Measurements from ENCODE around the gene SNX33. TPM values are rescaled to one million over a fixed set of nuclear protein-coding genes. Genes with fewer than 3 reads are reported as not detected.

The SNX33 gene
- total RNA-seq, 1 experiment from 2014 or later = 16.8 TPM

DNA sequence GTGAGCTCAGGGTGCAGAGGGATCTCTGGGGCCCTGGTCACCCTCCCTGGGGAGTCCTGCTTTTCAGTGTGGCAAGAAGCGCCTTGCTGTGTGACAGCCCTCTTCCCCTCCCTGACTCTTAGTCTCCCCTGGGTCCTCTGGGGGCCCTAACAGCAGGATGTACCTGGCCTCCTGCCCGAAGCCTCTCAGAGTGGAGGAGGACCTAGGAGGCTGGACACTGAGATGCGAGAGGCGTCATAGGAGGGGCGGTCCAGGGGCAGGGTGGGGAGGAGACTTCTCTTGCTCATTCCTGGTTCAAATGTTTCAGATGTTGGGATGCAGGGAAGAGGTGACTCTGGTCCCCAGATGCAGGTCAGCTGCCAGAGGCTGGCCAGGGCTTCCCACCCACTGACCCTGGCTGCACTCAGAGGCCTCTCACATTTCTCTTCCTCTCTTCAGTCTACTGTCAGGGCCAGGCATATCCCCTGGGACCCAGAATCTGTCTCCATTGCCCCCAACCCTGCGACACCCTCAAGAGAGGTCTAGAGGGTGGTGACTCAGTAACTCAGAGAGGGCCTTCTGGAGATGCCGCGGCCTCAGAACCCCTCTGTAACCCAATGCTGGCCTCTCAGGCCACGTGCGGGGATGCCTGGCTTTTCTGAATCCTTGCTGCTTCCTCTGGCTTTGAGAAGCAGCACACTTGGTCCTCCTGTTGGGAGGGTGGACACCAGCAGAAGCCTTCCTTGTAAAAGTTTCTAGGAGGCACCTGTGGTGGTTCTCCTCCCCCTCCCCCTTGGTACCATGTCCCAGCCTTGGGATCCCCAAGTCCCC, 25.9 kb downstream of the SNX33 start:
- CTCF ChIA-PET = no interaction called here
- no peaks in the 10 kb centered on the region for H3F3A ChIP-seq (ENCODE audit: low read length, unreplicated experiment)
- no peaks in the 10 kb centered on the region for H3K79me2 ChIP-seq (ENCODE audit: low read length)
- no peak overlapping the region for H3K4me3 ChIP-seq (ENCODE audit: low read length)
- no peak overlapping the region for H3K27ac ChIP-seq (ENCODE audit: low read length)
- H3K9me2 ChIP-seq (replicated peaks; ENCODE audit: low read length) = no peaks in the 10 kb centered on the region
- POLR2A ChIA-PET (ENCODE audit: unreplicated experiment) = no interaction called here
- no peak overlapping the region for H3K9ac ChIP-seq (ENCODE audit: low read length)
- ATAC-seq (no peak), DNase-seq (no peak)
- no TSS peak for BruUV-seq (replicated peaks)
- no peaks in the 10 kb centered on the region for H3K9me3 ChIP-seq (ENCODE audit: low read length)
- peaks cover 25% of the 10 kb centered on the region for H3K4me1 ChIP-seq (ENCODE audit: insufficient read depth, low read length)
- H3K4me2 ChIP-seq (ENCODE audit: low read length) = no peak overlapping the region
- no peaks in the 10 kb centered on the region for H3K27me3 ChIP-seq (ENCODE audit: low read length)
- no peaks in the 10 kb centered on the region for H3K36me3 ChIP-seq (ENCODE audit: low read depth, low read length)
- intact Hi-C loops (cut with micrococcal nuclease) = no loop called here
- no peak overlapping the region for H2AFZ ChIP-seq (ENCODE audit: low read length)
- no peaks in the 10 kb centered on the region for H4K20me1 ChIP-seq (ENCODE audit: low read length)
- no peak for TF ChIP-seq EZH2 (IDR thresholded peaks at IDR 0.05; ENCODE audit: low read length, unreplicated experiment)
- TF ChIP-seq EZH2phosphoT487 (IDR thresholded peaks at IDR 0.05; ENCODE audit: borderline replicate concordance, low read length) = no peak

DNA sequence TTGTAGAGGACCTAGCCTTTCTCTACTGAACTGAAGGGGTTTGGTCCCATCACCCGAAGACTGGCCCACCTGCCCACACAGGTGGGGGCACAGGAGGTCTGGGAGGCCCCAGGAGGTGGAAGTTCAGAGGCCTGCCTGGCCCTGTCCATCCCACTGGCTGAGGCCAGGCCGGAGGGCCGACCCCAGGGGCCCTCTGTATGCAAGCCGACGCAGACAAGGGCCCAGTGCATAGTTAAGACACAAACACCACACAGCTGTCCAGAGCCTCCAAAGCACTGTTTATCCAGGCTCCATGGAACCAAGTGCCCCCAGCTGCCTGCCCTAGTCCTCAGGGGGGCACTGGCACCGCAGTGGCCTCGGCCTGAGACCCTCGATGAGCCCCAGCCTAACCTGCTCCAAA, 26.7 kb downstream of the SNX33 start:
- Histone ChIP-seq H3K79me2 (ENCODE audit: low read length) (no peaks in the 10 kb centered on the region), H3K9ac (ENCODE audit: low read length) (no peak overlapping the region), H3K4me3 (ENCODE audit: low read length) (no peak overlapping the region), H3K36me3 (ENCODE audit: low read depth, low read length) (no peaks in the 10 kb centered on the region), H3K27ac (ENCODE audit: low read length) (no peak overlapping the region), H4K20me1 (ENCODE audit: low read length) (no peaks in the 10 kb centered on the region), H3K9me3 (ENCODE audit: low read length) (no peaks in the 10 kb centered on the region), H3K4me1 (ENCODE audit: insufficient read depth, low read length) (peaks cover 18% of the 10 kb centered on the region), H3K4me2 (ENCODE audit: low read length) (no peak overlapping the region), H3K9me2 (replicated peaks; ENCODE audit: low read length) (no peaks in the 10 kb centered on the region), H2AFZ (ENCODE audit: low read length) (no peak overlapping the region), H3K27me3 (ENCODE audit: low read length) (no peaks in the 10 kb centered on the region), H3F3A (ENCODE audit: low read length, unreplicated experiment) (no peaks in the 10 kb centered on the region)
- intact Hi-C loops (cut with micrococcal nuclease) = no loop called here
- ATAC-seq (no peak), DNase-seq (no peak)
- TF ChIP-seq EZH2phosphoT487 (IDR thresholded peaks at IDR 0.05; ENCODE audit: borderline replicate concordance, low read length) = no peak
- POLR2A ChIA-PET (ENCODE audit: unreplicated experiment) = no interaction called here
- no TSS peak for BruUV-seq (replicated peaks)
- CTCF ChIA-PET = no interaction called here

DNA sequence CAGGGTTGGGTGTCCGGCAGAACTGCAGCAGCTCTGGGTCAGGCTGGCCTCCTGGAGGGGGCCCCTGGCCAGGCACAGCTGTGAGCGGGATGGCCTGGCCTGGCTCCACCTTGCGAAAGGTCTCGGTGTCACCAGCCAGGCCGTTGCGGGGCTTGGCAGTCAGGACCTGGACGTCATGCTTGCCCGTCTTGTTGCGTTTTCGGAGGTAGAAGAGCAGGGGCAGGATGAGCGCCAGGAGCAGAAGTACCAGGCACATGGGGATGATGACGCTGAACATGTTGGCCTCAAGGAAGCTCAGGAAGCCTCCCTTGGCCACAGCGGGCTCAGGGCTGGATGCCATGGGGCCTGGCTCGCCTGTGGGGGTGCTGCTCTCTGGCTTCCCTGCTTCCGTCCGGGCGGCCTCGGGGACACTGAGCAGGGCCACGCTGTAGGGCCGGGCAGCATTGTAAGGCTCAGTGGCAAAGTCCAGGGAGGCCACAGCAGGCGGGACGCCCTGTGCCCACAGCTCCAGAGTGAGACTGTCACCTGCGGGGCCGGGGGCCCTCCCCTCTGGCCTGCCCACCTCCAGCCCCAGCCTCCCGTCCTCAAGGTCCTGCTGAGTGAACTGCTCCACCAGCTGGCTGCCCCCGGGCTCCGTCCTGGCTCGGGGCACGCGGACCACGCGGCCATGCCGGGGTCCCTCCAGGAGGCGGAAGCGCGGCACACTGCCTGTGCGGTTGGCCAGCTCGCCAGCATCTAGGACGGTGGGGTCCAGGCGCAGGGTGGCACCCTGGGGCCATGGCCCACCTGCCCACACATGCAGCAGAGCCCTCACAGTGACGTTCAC, 28.1 kb downstream of the SNX33 start:
- CTCF ChIA-PET = no interaction called here
- no peak overlapping the region for H3K4me2 ChIP-seq (ENCODE audit: low read length)
- H3K79me2 ChIP-seq (ENCODE audit: low read length) = no peaks in the 10 kb centered on the region
- no TSS peak for BruUV-seq (replicated peaks)
- no peaks in the 10 kb centered on the region for H4K20me1 ChIP-seq (ENCODE audit: low read length)
- H3F3A ChIP-seq (ENCODE audit: low read length, unreplicated experiment) = no peaks in the 10 kb centered on the region
- H3K36me3 ChIP-seq (ENCODE audit: low read depth, low read length) = no peaks in the 10 kb centered on the region
- TF ChIP-seq EZH2phosphoT487 (IDR thresholded peaks at IDR 0.05; ENCODE audit: borderline replicate concordance, low read length) (no peak), EZH2 (IDR thresholded peaks at IDR 0.05; ENCODE audit: low read length, unreplicated experiment) (no peak)
- TF ChIP-seq, protein P1, sequence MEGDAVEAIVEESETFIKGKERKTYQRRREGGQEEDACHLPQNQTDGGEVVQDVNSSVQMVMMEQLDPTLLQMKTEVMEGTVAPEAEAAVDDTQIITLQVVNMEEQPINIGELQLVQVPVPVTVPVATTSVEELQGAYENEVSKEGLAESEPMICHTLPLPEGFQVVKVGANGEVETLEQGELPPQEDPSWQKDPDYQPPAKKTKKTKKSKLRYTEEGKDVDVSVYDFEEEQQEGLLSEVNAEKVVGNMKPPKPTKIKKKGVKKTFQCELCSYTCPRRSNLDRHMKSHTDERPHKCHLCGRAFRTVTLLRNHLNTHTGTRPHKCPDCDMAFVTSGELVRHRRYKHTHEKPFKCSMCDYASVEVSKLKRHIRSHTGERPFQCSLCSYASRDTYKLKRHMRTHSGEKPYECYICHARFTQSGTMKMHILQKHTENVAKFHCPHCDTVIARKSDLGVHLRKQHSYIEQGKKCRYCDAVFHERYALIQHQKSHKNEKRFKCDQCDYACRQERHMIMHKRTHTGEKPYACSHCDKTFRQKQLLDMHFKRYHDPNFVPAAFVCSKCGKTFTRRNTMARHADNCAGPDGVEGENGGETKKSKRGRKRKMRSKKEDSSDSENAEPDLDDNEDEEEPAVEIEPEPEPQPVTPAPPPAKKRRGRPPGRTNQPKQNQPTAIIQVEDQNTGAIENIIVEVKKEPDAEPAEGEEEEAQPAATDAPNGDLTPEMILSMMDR (conservative IDR thresholded peaks at IDR 0.05; ENCODE audit: low read depth, low read length) = no peak
- no peaks in the 10 kb centered on the region for H3K9me2 ChIP-seq (replicated peaks; ENCODE audit: low read length)
- H3K4me3 ChIP-seq (ENCODE audit: low read length) = no peak overlapping the region
- no peaks in the 10 kb centered on the region for H3K9me3 ChIP-seq (ENCODE audit: low read length)
- no peak overlapping the region for H3K27ac ChIP-seq (ENCODE audit: low read length)
- POLR2A ChIA-PET (ENCODE audit: unreplicated experiment) = no interaction called here
- intact Hi-C loops (cut with micrococcal nuclease) = no loop called here
- no peaks in the 10 kb centered on the region for H3K27me3 ChIP-seq (ENCODE audit: low read length)
- H3K9ac ChIP-seq (ENCODE audit: low read length) = no peak overlapping the region
- H2AFZ ChIP-seq (ENCODE audit: low read length) = no peak overlapping the region
- H3K4me1 ChIP-seq (ENCODE audit: insufficient read depth, low read length) = peaks cover 11% of the 10 kb centered on the region
- DNase-seq (no peak), ATAC-seq (no peak)

Data from PC-3 (cell line).